Measurements from ENCODE around the gene CLASRP. TPM values are rescaled to one million over a fixed set of nuclear protein-coding genes. Genes with fewer than 3 reads are reported as not detected.

The CLASRP gene
- total and polyA plus RNA-seq, 2 of the 8 experiments (the other 6 are each of a cell fraction or from before 2014, with no cell fraction given): 22.3 to 71.7 TPM

DNA sequence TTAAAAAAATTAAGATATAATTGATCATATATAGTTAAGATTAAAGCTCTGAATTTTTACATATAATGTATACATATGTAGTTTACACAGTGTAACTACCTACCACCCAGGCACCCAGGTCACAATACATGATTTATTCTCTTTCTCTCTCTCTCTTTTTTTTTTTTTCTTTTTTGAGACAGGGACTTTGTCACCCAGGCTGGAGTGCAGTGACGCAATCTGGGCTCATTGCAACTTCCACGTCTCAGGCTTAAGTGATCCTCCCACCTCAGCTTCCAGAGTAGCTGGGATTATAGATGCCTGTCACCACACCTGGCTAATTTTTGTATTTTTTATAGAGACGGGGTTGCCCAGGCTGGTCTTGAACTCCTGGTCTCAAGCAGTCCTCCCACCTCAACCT is 18.8 kb upstream of the CLASRP start:
- H3K4me2 ChIP-seq (ENCODE audit: insufficient read depth in 1 of 2, low read depth in 2 of 2, low read length in 2 of 2): no peak overlapping the region
- no peak overlapping the region for H3K4ac ChIP-seq (replicated peaks; ENCODE audit: insufficient read length, low read depth, low read length)
- H3K4me1 ChIP-seq (replicated peaks in 1 of 4; ENCODE audit: control insufficient read depth in 3 of 4, insufficient read depth in 4 of 4, low read length in 3 of 4): 0 out of 7 replicates have a peak, but pooled peaks cover 0 to 2% (median 0%) of the 10 kb centered on the region in 4 experiments
- no peaks in the 10 kb centered on the region for H3K9me3 ChIP-seq (ENCODE audit: insufficient read depth in 2 of 2, low read depth in 1 of 2, low read length in 1 of 2)
- no peak overlapping the region for H4K91ac ChIP-seq (replicated peaks; ENCODE audit: insufficient read length, low read length)
- FAIRE-seq (no peak), DNase-seq (ENCODE audit: low read depth in 1 of 2, low spot score in 2 of 2) (no peak)
- no peak overlapping the region for H3K9ac ChIP-seq (replicated peaks in 1 of 4; ENCODE audit: extremely low read depth in 1 of 4, low read depth in 3 of 4, low read length in 3 of 4)
- no peaks in the 10 kb centered on the region; a peak in 1 of 8 replicates for H3K36me3 ChIP-seq (ENCODE audit: control insufficient read depth in 2 of 4, insufficient read depth in 4 of 4, low read length in 3 of 4)
- no peak overlapping the region for H3K23ac ChIP-seq (ENCODE audit: insufficient read length)
- no peak overlapping the region for H3K27ac ChIP-seq (ENCODE audit: low read depth, low read length)
- no peak overlapping the region for H3K4me3 ChIP-seq (ENCODE audit: extremely low read depth in 1 of 4, insufficient read depth in 2 of 4, low read depth in 3 of 4, low read length in 4 of 4)
- H3K56ac ChIP-seq (replicated peaks; ENCODE audit: insufficient read length, low read depth, low read length): no peak overlapping the region
- H2BK120ac ChIP-seq (replicated peaks; ENCODE audit: low read depth, low read length): no peak overlapping the region
- H3K79me2 ChIP-seq (ENCODE audit: control insufficient read depth in 1 of 2, insufficient read depth in 2 of 2, low read length in 2 of 2): no peaks in the 10 kb centered on the region
- ChIA-PET POLR2A (ENCODE audit: partially characterized antibody) (interaction anchor here (1.0 to 1.2 kb wide), 2 partner anchors 11 to 19 kb away, joined by 3 read pairs; partner anchors contain the start of gene CLASRP), CTCF (ENCODE audit: partially characterized antibody) (interaction anchor here (0.6 to 1.5 kb wide), 8 partner anchors 9 to 106 kb away, joined by 3 read pairs; no protein-coding TSS in a partner anchor)
- no peak overlapping the region for H2AFZ ChIP-seq (ENCODE audit: low read length)
- no peaks in the 10 kb centered on the region for H3K27me3 ChIP-seq (replicated peaks in 1 of 4; ENCODE audit: control insufficient read depth in 3 of 4, extremely low read depth in 1 of 4, insufficient read depth in 3 of 4, low read length in 3 of 4)
- H3K79me1 ChIP-seq (ENCODE audit: low read depth, low read length): no peaks in the 10 kb centered on the region
- H4K20me1 ChIP-seq (replicated peaks in 1 of 2; ENCODE audit: control insufficient read depth in 1 of 2, insufficient read depth in 2 of 2, low read length in 2 of 2): no peaks in the 10 kb centered on the region
- TF ChIP-seq YY1 (IDR thresholded peaks at IDR 0.05; ENCODE audit: low read depth, low read length) (no peak), SUZ12 (IDR thresholded peaks at IDR 0.05; ENCODE audit: low read length) (no peak), BACH1 (IDR thresholded peaks at IDR 0.05; ENCODE audit: low read length) (no peak)
- TF ChIP-seq, protein P1, sequence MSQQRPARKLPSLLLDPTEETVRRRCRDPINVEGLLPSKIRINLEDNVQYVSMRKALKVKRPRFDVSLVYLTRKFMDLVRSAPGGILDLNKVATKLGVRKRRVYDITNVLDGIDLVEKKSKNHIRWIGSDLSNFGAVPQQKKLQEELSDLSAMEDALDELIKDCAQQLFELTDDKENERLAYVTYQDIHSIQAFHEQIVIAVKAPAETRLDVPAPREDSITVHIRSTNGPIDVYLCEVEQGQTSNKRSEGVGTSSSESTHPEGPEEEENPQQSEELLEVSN (IDR thresholded peaks at IDR 0.05): no peak
- TF ChIP-seq, protein P2, sequence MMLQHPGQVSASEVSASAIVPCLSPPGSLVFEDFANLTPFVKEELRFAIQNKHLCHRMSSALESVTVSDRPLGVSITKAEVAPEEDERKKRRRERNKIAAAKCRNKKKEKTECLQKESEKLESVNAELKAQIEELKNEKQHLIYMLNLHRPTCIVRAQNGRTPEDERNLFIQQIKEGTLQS (IDR thresholded peaks at IDR 0.05; ENCODE audit: insufficient read depth, low read depth, low read length): no peak
- no peak overlapping the region for H4K8ac ChIP-seq (ENCODE audit: extremely low read depth, insufficient read depth, low read length)
- no peak overlapping the region for H3K18ac ChIP-seq (ENCODE audit: extremely low read depth, low read length)
- H4K5ac ChIP-seq (ENCODE audit: insufficient read length, low read depth, low read length): no peak overlapping the region
- WGBS, 2 experiments (ENCODE audit: extremely low coverage in 1 of 2, insufficient coverage in 1 of 2, insufficient read length in 1 of 2, insufficient replicate concordance in 2 of 2, low coverage in 1 of 2, low lambda C conversion rate in 2 of 2, missing lambda C conversion rate in 1 of 2): 93% methylated on average over 2 of the region's 3 CpGs; no CpG with 5 or more reads in 1 of the 2 experiments
- H2BK12ac ChIP-seq (ENCODE audit: low read depth, low read length): no peak overlapping the region
- H3K14ac ChIP-seq (ENCODE audit: insufficient read length): no peak overlapping the region
- no peaks in the 10 kb centered on the region for H3K23me2 ChIP-seq (ENCODE audit: low read depth, low read length)
- no peak overlapping the region for H2AK5ac ChIP-seq (ENCODE audit: low read depth, low read length)
- no peak overlapping the region for H2BK15ac ChIP-seq (ENCODE audit: low read length)
- no peak overlapping the region for H2BK5ac ChIP-seq (ENCODE audit: low read depth, low read length)
- H2BK20ac ChIP-seq (ENCODE audit: low read length): no peak overlapping the region

Measured in H1 (cell line).